GM12873 (cell line): ENCODE data around the gene CTNS.

Source experiments
- CTCF ChIP-seq: IDR thresholded peaks from 2 replicates; pipeline ENCODE4 v1.5.1; 2012; ENCODE audit warnings: low read depth, mild to moderate bottlenecking, moderate library complexity, low read length, control low read depth; ENCODE audit not compliant: insufficient read depth; ENCODE audit errors: missing control alignments

Gene CTNS

GRCh38 chr17:3594976-3595375 lies 41.6 kb upstream of the CTNS start:
- TF ChIP-seq CTCF: no peak

GRCh38 chr17:3596804-3597464 lies 39.6 kb upstream of the CTNS start:
- TF ChIP-seq CTCF: no peak

- TF ChIP-seq CTCF: no peak
Observed at GRCh38 chr17:3598078-3598477, 38.5 kb upstream of the CTNS start.

GRCh38 chr17:3600529-3601205 lies 35.9 kb upstream of the CTNS start:
- no peak for TF ChIP-seq CTCF

- peak; percentile 71 for TF ChIP-seq CTCF
Observed at GRCh38 chr17:3602499-3602898, 34.1 kb upstream of the CTNS start.

GRCh38 chr17:3603119-3603869 lies 33.3 kb upstream of the CTNS start:
- no peak for TF ChIP-seq CTCF

GRCh38 chr17:3603870-3604259 lies 32.7 kb upstream of the CTNS start:
- TF ChIP-seq CTCF: no peak
